H1 (cell line): ENCODE results near the gene ENTPD8. TPM values are rescaled to one million over a fixed set of nuclear protein-coding genes. Genes with fewer than 3 reads are reported as not detected.

Source experiments
- EGR1 ChIP-seq: IDR thresholded peaks from 2 replicates; pipeline ENCODE4 v1.6.1; 2011; ENCODE audit warnings: low read depth, low read length, borderline replicate concordance
- PHF8 ChIP-seq: fragments of 200-600 bp; sonication (generic); conservative IDR thresholded peaks from 2 replicates; pipeline ENCODE4 v1.7.1; 2012; ENCODE audit warnings: low read depth, mild to moderate bottlenecking, inconsistent platforms, low read length, moderate library complexity
- SP4 ChIP-seq: IDR thresholded peaks from 2 replicates; pipeline ENCODE4 v1.6.1; 2012; ENCODE audit warnings: low read length, inconsistent platforms
- polyA plus RNA-seq, 7 experiments: library from polyadenylated mRNA; depleted of rRNA in 3 of 7; stranded (reverse) in 5 of 7; unstranded in 2 of 7; fragments of >200 nt in 5 of 7; fragments of 200-250 nt in 2 of 7; gene quantifications; 1 replicate in 5 of 7; 2 replicates in 1 of 7; 4 replicates in 1 of 7; pipeline versions ENCODE4 v1.2.1 to v1.2.3, GENCODE V29; 2011 to 2013; ENCODE audit warnings: missing spikeins in 2 of 7, mixed read lengths in 2 of 7
- total RNA-seq: library from RNA; stranded (reverse); fragmentation: NEBNext Ultra II Directional; extraction: Animal tissue kit (Norgen Biotek cat#: 25700); gene quantifications from 2 replicates; pipeline ENCODE4 v1.2.1, GENCODE V29; 2021

Gene ENTPD8
- total and polyA plus RNA-seq, 2 of the 8 experiments (the other 6 are each of a cell fraction or from before 2014, with no cell fraction given), result 0.48 to 0.51 TPM

DNA sequence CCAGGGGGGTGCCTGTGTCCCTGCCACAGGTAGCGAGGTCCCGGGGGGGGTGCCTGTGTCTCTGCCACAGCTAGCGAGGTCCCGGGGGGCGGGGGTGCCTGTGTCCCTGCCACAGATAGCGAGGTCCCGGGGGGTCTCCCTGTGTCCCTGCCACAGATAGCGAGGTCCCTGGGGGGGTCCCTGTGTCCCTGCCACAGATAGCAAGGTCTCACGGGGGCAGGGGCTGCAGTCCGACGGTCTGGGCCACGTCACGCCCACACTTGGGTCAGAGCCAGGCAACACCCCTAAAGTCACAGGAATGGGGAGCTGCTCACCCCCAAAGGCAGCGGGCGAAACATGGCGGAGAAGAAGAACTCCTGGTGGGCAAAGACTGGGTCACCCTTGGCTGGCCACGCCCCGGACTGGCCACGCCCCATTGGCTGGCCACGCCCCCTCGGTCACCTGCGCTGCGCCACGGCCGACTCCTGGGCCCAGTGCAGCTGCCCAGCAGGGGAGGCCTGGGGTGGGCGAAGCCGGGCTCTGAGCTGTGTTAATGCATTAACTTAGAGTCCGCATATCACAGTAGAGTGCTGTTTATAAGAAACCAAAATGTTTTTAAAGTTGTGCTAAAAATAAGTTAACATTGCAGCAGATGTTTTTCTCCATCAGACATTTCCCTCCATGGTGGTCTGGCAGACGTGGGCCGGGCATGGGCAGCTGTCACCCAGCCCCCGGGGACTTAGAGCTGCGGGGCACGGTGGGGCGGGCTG is 11.0 kb downstream of the ENTPD8 start (continued):
- TF ChIP-seq EGR1 (no peak), PHF8 (no peak), SP4 (no peak)
